ENCODE data around the gene PATJ.

DNA sequence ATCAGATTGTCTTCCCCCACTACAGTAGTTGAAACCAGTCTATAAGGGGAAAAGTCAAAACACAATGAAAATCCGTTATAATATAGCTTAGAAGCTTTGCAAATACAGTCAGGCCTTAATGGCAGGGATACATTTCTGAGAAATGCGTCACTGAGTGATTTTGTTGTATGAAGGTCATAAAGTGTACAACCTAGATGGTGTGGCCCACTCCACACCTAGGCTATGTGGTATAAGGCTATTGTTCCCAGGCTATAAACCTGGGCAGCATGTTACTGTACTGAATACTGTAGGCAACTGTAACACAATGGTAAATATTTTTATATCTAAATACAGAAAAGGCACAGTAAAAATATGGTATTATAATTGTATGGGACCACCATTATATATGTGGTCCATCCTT, 264.4 kb downstream of the PATJ start:
- TF ChIP-seq MAX (IDR thresholded peaks at IDR 0.05) (no peak), SP1 (IDR thresholded peaks at IDR 0.05; ENCODE audit: low read depth) (no peak), YY1 (IDR thresholded peaks at IDR 0.05; ENCODE audit: extremely low read depth, insufficient replicate concordance, low read depth, low read length) (no peak), POLR2A (IDR thresholded peaks at IDR 0.05; ENCODE audit: borderline replicate concordance, extremely low read depth, insufficient read depth, insufficient read length) (no peak)
- TF ChIP-seq, protein P1, sequence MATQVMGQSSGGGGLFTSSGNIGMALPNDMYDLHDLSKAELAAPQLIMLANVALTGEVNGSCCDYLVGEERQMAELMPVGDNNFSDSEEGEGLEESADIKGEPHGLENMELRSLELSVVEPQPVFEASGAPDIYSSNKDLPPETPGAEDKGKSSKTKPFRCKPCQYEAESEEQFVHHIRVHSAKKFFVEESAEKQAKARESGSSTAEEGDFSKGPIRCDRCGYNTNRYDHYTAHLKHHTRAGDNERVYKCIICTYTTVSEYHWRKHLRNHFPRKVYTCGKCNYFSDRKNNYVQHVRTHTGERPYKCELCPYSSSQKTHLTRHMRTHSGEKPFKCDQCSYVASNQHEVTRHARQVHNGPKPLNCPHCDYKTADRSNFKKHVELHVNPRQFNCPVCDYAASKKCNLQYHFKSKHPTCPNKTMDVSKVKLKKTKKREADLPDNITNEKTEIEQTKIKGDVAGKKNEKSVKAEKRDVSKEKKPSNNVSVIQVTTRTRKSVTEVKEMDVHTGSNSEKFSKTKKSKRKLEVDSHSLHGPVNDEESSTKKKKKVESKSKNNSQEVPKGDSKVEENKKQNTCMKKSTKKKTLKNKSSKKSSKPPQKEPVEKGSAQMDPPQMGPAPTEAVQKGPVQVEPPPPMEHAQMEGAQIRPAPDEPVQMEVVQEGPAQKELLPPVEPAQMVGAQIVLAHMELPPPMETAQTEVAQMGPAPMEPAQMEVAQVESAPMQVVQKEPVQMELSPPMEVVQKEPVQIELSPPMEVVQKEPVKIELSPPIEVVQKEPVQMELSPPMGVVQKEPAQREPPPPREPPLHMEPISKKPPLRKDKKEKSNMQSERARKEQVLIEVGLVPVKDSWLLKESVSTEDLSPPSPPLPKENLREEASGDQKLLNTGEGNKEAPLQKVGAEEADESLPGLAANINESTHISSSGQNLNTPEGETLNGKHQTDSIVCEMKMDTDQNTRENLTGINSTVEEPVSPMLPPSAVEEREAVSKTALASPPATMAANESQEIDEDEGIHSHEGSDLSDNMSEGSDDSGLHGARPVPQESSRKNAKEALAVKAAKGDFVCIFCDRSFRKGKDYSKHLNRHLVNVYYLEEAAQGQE (IDR thresholded peaks at IDR 0.05; ENCODE audit: low read depth) = no peak
- TF ChIP-seq, protein P2, sequence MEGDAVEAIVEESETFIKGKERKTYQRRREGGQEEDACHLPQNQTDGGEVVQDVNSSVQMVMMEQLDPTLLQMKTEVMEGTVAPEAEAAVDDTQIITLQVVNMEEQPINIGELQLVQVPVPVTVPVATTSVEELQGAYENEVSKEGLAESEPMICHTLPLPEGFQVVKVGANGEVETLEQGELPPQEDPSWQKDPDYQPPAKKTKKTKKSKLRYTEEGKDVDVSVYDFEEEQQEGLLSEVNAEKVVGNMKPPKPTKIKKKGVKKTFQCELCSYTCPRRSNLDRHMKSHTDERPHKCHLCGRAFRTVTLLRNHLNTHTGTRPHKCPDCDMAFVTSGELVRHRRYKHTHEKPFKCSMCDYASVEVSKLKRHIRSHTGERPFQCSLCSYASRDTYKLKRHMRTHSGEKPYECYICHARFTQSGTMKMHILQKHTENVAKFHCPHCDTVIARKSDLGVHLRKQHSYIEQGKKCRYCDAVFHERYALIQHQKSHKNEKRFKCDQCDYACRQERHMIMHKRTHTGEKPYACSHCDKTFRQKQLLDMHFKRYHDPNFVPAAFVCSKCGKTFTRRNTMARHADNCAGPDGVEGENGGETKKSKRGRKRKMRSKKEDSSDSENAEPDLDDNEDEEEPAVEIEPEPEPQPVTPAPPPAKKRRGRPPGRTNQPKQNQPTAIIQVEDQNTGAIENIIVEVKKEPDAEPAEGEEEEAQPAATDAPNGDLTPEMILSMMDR (IDR thresholded peaks at IDR 0.05 in 2 of 3, conservative IDR thresholded peaks at IDR 0.05 in 1 of 3; ENCODE audit: borderline replicate concordance in 1 of 3, insufficient read depth in 1 of 3, low read depth in 2 of 3, low read length in 2 of 3) = no peak
